H1 (cell line): ENCODE measurements around the gene CYP46A1. TPM values are rescaled to one million over a fixed set of nuclear protein-coding genes. Genes with fewer than 3 reads are reported as not detected.

Source experiments
- ASH2L ChIP-seq: fragments of 200-600, 300-600 bp; sonication (generic); IDR thresholded peaks from one replicate; pipeline ENCODE4 v1.7.1; 2017; ENCODE audit warnings: low read length
- E2F6 ChIP-seq: IDR thresholded peaks from 2 replicates; pipeline ENCODE4 v1.6.1; 2012; ENCODE audit warnings: inconsistent platforms
- KDM1A ChIP-seq: fragments of 200-600, 300-600 bp; sonication (generic); IDR thresholded peaks from 2 replicates; pipeline ENCODE4 v1.7.1; 2016; ENCODE audit warnings: mild to moderate bottlenecking, low read length, borderline replicate concordance
- KDM5A ChIP-seq: fragments of 200-600 bp; IDR thresholded peaks from 2 replicates; pipeline ENCODE4 v1.7.1; 2012; ENCODE audit warnings: mild to moderate bottlenecking, low read length, inconsistent platforms, mixed read lengths
- POLR2AphosphoS5 ChIP-seq: IDR thresholded peaks from 2 replicates; pipeline ENCODE4 v1.6.1; 2011; ENCODE audit warnings: low read depth, low read length
- RAD21 ChIP-seq, 2 experiments: IDR thresholded peaks in 1 of 2; conservative IDR thresholded peaks in 1 of 2; 2 replicates each; pipeline ENCODE4 v1.6.1; 2011; ENCODE audit warnings: low read depth in 2 of 2, low read length in 2 of 2, improper control_type of control experiment in 1 of 2, inconsistent platforms in 1 of 2, mild to moderate bottlenecking in 1 of 2, moderate library complexity in 1 of 2
- RBBP5 ChIP-seq: IDR thresholded peaks from 2 replicates; pipeline ENCODE4 v1.7.1; 2012; ENCODE audit warnings: low read depth, mild to moderate bottlenecking, inconsistent platforms, low read length, moderate library complexity, borderline replicate concordance
- RNF2 ChIP-seq: fragments of 200-900, 300-1000 bp; sonication (generic); IDR thresholded peaks from 2 replicates; pipeline ENCODE4 v1.7.1; 2016; ENCODE audit warnings: borderline replicate concordance, low read depth, mild to moderate bottlenecking, antibody characterized with exemption, low read length; ENCODE audit not compliant: poor library complexity, severe bottlenecking; ENCODE audit errors: missing control alignments
- polyA plus RNA-seq, 7 experiments: library from polyadenylated mRNA; depleted of rRNA in 3 of 7; stranded (reverse) in 5 of 7; unstranded in 2 of 7; fragments of >200 nt in 5 of 7; fragments of 200-250 nt in 2 of 7; gene quantifications; 1 replicate in 5 of 7; 2 replicates in 1 of 7; 4 replicates in 1 of 7; pipeline versions ENCODE4 v1.2.1 to v1.2.3, GENCODE V29; 2011 to 2013; ENCODE audit warnings: missing spikeins in 2 of 7, mixed read lengths in 2 of 7
- total RNA-seq: library from RNA; stranded (reverse); fragmentation: NEBNext Ultra II Directional; extraction: Animal tissue kit (Norgen Biotek cat#: 25700); gene quantifications from 2 replicates; pipeline ENCODE4 v1.2.1, GENCODE V29; 2021

CYP46A1 gene
- total and polyA plus RNA-seq, 2 of the 8 experiments (the other 6 are each of a cell fraction or from before 2014, with no cell fraction given), result 0.41 to 1.3 TPM

- TF ChIP-seq E2F6 (no peak), RNF2 (no peak), ASH2L (no peak), RAD21 (IDR thresholded peaks at IDR 0.05 in 1 of 2, conservative IDR thresholded peaks at IDR 0.05 in 1 of 2; ENCODE audit: low read depth in 2 of 2, low read length in 2 of 2) (no peak), KDM1A (no peak), KDM5A (no peak), RBBP5 (no peak), POLR2AphosphoS5 (no peak)
Observed at GRCh38 chr14:99675951-99676350, 8.1 kb upstream of the CYP46A1 start (continued).
